ENCODE data around the gene TINAGL1.

Gene TINAGL1

GRCh38 chr1:31549809-31550620 is 26.3 kb upstream of the TINAGL1 start:
- Histone ChIP-seq H3K79me2 (ENCODE audit: low read length) (no peaks in the 10 kb centered on the region), H3K4me1 (ENCODE audit: low read length) (peaks cover 7% of the 10 kb centered on the region), H3K9ac (ENCODE audit: low read length) (no peak overlapping the region), H3K9me3 (replicated peaks; ENCODE audit: insufficient read depth, low read length) (no peaks in the 10 kb centered on the region), H3K27me3 (replicated peaks; ENCODE audit: insufficient read depth, low read length) (peaks cover 12% of the 10 kb centered on the region; the same call in 1 of the 2 replicates), H3F3A (ENCODE audit: insufficient read depth, low read length) (no peaks in the 10 kb centered on the region), H3K4me2 (ENCODE audit: low read depth, low read length) (peak overlapping the region; percentile 69; the same call in 1 of the 2 replicates), H3K9me2 (replicated peaks; ENCODE audit: insufficient read depth, low read length) (no peaks in the 10 kb centered on the region), H3K4me3 (ENCODE audit: low read length) (peak overlapping the region; percentile 56; the same call in 1 of the 2 replicates), H3K36me3 (replicated peaks; ENCODE audit: insufficient read depth, low read length) (no peaks in the 10 kb centered on the region), H3K27ac (ENCODE audit: low read length) (no peak overlapping the region), H4K20me1 (ENCODE audit: insufficient read depth, low read length) (no peaks in the 10 kb centered on the region), H2AFZ (ENCODE audit: low read length) (peak overlapping the region; percentile 82; the same call in 1 of the 2 replicates)
- TF ChIP-seq EZH2 (optimal IDR thresholded peaks at IDR 0.05; ENCODE audit: low read depth, low read length) = no peak
- DNase-seq = no peak

- no peak overlapping the region for H3K4me2 ChIP-seq (ENCODE audit: low read depth, low read length)
- no peak for DNase-seq
- no peak overlapping the region for H2AFZ ChIP-seq (ENCODE audit: low read length)
- no peaks in the 10 kb centered on the region for H3K36me3 ChIP-seq (replicated peaks; ENCODE audit: insufficient read depth, low read length)
- no peaks in the 10 kb centered on the region for H3K9me3 ChIP-seq (replicated peaks; ENCODE audit: insufficient read depth, low read length)
- peaks cover 12% of the 10 kb centered on the region; the same call in 1 of the 2 replicates for H3K27me3 ChIP-seq (replicated peaks; ENCODE audit: insufficient read depth, low read length)
- TF ChIP-seq, protein P1, sequence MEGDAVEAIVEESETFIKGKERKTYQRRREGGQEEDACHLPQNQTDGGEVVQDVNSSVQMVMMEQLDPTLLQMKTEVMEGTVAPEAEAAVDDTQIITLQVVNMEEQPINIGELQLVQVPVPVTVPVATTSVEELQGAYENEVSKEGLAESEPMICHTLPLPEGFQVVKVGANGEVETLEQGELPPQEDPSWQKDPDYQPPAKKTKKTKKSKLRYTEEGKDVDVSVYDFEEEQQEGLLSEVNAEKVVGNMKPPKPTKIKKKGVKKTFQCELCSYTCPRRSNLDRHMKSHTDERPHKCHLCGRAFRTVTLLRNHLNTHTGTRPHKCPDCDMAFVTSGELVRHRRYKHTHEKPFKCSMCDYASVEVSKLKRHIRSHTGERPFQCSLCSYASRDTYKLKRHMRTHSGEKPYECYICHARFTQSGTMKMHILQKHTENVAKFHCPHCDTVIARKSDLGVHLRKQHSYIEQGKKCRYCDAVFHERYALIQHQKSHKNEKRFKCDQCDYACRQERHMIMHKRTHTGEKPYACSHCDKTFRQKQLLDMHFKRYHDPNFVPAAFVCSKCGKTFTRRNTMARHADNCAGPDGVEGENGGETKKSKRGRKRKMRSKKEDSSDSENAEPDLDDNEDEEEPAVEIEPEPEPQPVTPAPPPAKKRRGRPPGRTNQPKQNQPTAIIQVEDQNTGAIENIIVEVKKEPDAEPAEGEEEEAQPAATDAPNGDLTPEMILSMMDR (IDR thresholded peaks at IDR 0.05; ENCODE audit: low read length) = no peak
- no peak for TF ChIP-seq EZH2 (optimal IDR thresholded peaks at IDR 0.05; ENCODE audit: low read depth, low read length)
- TF ChIP-seq EZH2phosphoT487 (IDR thresholded peaks at IDR 0.05; ENCODE audit: low read length) = no peak
- H4K20me1 ChIP-seq (ENCODE audit: insufficient read depth, low read length) = no peaks in the 10 kb centered on the region
- no peak overlapping the region for H3K9ac ChIP-seq (ENCODE audit: low read length)
- H3K4me3 ChIP-seq (ENCODE audit: low read length) = no peak overlapping the region
- H3K79me2 ChIP-seq (ENCODE audit: low read length) = no peaks in the 10 kb centered on the region
- no peak overlapping the region for H3K27ac ChIP-seq (ENCODE audit: low read length)
- peaks cover 7% of the 10 kb centered on the region for H3K4me1 ChIP-seq (ENCODE audit: low read length)
- H3F3A ChIP-seq (ENCODE audit: insufficient read depth, low read length) = no peaks in the 10 kb centered on the region
- H3K9me2 ChIP-seq (replicated peaks; ENCODE audit: insufficient read depth, low read length) = no peaks in the 10 kb centered on the region
These were observed 25.1 kb upstream of the TINAGL1 start for GRCh38 chr1:31551208-31551607.

GRCh38 chr1:31552489-31552888 is 23.8 kb upstream of the TINAGL1 start:
- Histone ChIP-seq H3K27me3 (replicated peaks; ENCODE audit: insufficient read depth, low read length) (0 out of 2 replicates have a peak, but pooled peaks cover 2% of the 10 kb centered on the region), H3K4me1 (ENCODE audit: low read length) (peaks cover 7% of the 10 kb centered on the region), H3K4me2 (ENCODE audit: low read depth, low read length) (no peak overlapping the region), H3K4me3 (ENCODE audit: low read length) (no peak overlapping the region), H3K79me2 (ENCODE audit: low read length) (no peaks in the 10 kb centered on the region), H3K9ac (ENCODE audit: low read length) (no peak overlapping the region), H3F3A (ENCODE audit: insufficient read depth, low read length) (no peaks in the 10 kb centered on the region), H2AFZ (ENCODE audit: low read length) (no peak overlapping the region), H3K27ac (ENCODE audit: low read length) (no peak overlapping the region), H3K9me2 (replicated peaks; ENCODE audit: insufficient read depth, low read length) (no peaks in the 10 kb centered on the region), H3K36me3 (replicated peaks; ENCODE audit: insufficient read depth, low read length) (no peaks in the 10 kb centered on the region), H3K9me3 (replicated peaks; ENCODE audit: insufficient read depth, low read length) (no peaks in the 10 kb centered on the region), H4K20me1 (ENCODE audit: insufficient read depth, low read length) (no peaks in the 10 kb centered on the region)
- no peak for TF ChIP-seq EZH2 (optimal IDR thresholded peaks at IDR 0.05; ENCODE audit: low read depth, low read length)
- no peak for TF ChIP-seq EZH2phosphoT487 (IDR thresholded peaks at IDR 0.05; ENCODE audit: low read length)
- TF ChIP-seq, protein P1 (IDR thresholded peaks at IDR 0.05; ENCODE audit: low read length) = no peak
- no peak for DNase-seq
